ENCODE measurements around the gene IPO13.

- no peak for TF ChIP-seq CTCF (IDR thresholded peaks at IDR 0.05)
- peak; percentile 66 to 89 for TF ChIP-seq POLR2AphosphoS5 (IDR thresholded peaks at IDR 0.05; ENCODE audit: insufficient read depth in 1 of 2, low read depth in 1 of 2)
- no peak for TF ChIP-seq POLR2A (IDR thresholded peaks at IDR 0.05)
These were observed 23.2 kb downstream of the IPO13 start, which contains the start of gene DPH2 for GRCh38 chr1:43969746-43970466.

Measured in vagina (tissue), 2 donors.